Transverse colon (tissue), 4 donors: Measurements from ENCODE around the gene MAU2. TPM values are rescaled to one million over a fixed set of nuclear protein-coding genes. Genes with fewer than 3 reads are reported as not detected.
A peak's percentile ranks its signal among the peaks of the same experiment; 100 is the strongest.

Experiments
- DNase-seq: peaks from one replicate; pipeline ENCODE4 v3.0.0-alpha.2; 2019
- H3K27ac ChIP-seq, 4 donors: fragments of 200-600 bp; sonication (generic); 2 replicates each; pipeline ENCODE4 v1.5.1; 2016 to 2018; ENCODE audit warnings: inconsistent platforms in 4 of 4
- H3K27me3 ChIP-seq: fragments of 200-600 bp; sonication (generic); 2 replicates; pipeline ENCODE4 v1.5.1; 2017; ENCODE audit warnings: inconsistent platforms
- H3K36me3 ChIP-seq, 4 donors: fragments of 200-600 bp; sonication (generic); 2 replicates each; pipeline ENCODE4 v1.5.1; 2017 to 2019; ENCODE audit warnings: inconsistent platforms in 4 of 4
- H3K4me1 ChIP-seq, 4 donors: fragments of 200-600 bp; sonication (generic); 2 replicates each; pipeline ENCODE4 v1.5.1; 2017 to 2020; ENCODE audit warnings: inconsistent platforms in 4 of 4
- H3K4me3 ChIP-seq, 4 donors: fragments of 200-600 bp; sonication (generic); 1 replicate in 1 of 4; 2 replicates in 3 of 4; pipeline versions ENCODE4 v1.5.1 to v1.6.1; 2017 to 2019; ENCODE audit warnings: inconsistent platforms in 4 of 4
- H3K9me3 ChIP-seq, 2 donors: fragments of 200-600 bp; sonication (generic); 2 replicates each; pipeline ENCODE4 v1.5.1; 2017 to 2019; ENCODE audit warnings: inconsistent platforms in 2 of 2
- CTCF ChIP-seq, 5 experiments: fragments of 200-600 bp in 3 of 5; fragments of 450-650 bp in 2 of 5; sonication (generic) in 3 of 5; IDR thresholded peaks; 1 replicate in 2 of 5; 2 replicates in 3 of 5; pipeline ENCODE4 v1.5.1; 2016 to 2017; ENCODE audit warnings: antibody characterized with exemption in 5 of 5, inconsistent platforms in 3 of 5, mild to moderate bottlenecking in 2 of 5, moderate library complexity in 1 of 5
- EP300 ChIP-seq: sonication (generic); formaldehyde crosslinking; IDR thresholded peaks from one replicate; pipeline ENCODE4 v1.6.1; 2017; ENCODE audit warnings: antibody characterized with exemption, low read depth
- POLR2A ChIP-seq: fragments of 450-650 bp; IDR thresholded peaks from one replicate; pipeline ENCODE4 v1.6.1; 2016; ENCODE audit warnings: antibody characterized with exemption, mild to moderate bottlenecking, moderate library complexity
- POLR2AphosphoS5 ChIP-seq, 3 donors: sonication (generic); formaldehyde crosslinking; IDR thresholded peaks; one replicate each; pipeline ENCODE4 v1.6.1; 2016; ENCODE audit warnings: antibody characterized with exemption in 3 of 3
- WGBS, 2 donors: methylation state at CpG; one replicate each; pipeline ENCODE4 v1.1.5; 2018; ENCODE audit warnings: low coverage in 1 of 2; 5-methylcytosine and 5-hydroxymethylcytosine counted together
- in situ Hi-C, 4 donors: fragments of 200-750 bp; cut with MboI; loops; one replicate each; pipeline versions ENCODE4 v1.15.0 to v1.15.1; 2017; ENCODE audit warnings: low sequenced_read_pairs in 3 of 4, low pct_ligation_motif_present in 1 of 4, low pct_unique_long_range_greater_than_20kb in 1 of 4
- intact Hi-C: fragments of 100-400 bp; cut with DNase I; formaldehyde crosslinking; loops from one replicate; pipeline ENCODE4 v1.15.1; 2023; ENCODE audit warnings: low total_unique reads
- total RNA-seq, 4 donors: library from RNA; depleted of rRNA; stranded (reverse); fragments of >200 nt; gene quantifications; one replicate each; pipeline ENCODE4 v1.1.0, GENCODE V29; 2016

MAU2 gene
- total RNA-seq, 4 donors from 2014 or later: 59.1 to 214 (median 79.2) TPM

GRCh38 chr19:19306191-19306590 is 14.4 kb upstream of the MAU2 start:
- intact Hi-C loops (no loop called here), in situ Hi-C loops (no loop called here)
- peaks cover 0 to 52% (median 17%) of the 10 kb centered on the region in 4 donors for H3K36me3 ChIP-seq
- WGBS, 2 donors: 92% methylated on average over 9 of the region's 9 CpGs; no CpG with 5 or more reads in 1 of the 2 donors
- no peak overlapping the region for H3K27ac ChIP-seq
- TF ChIP-seq POLR2AphosphoS5 (IDR thresholded peaks at IDR 0.05): no peak
- H3K4me1 ChIP-seq: no peaks in the 10 kb centered on the region
- no peak overlapping the region for H3K4me3 ChIP-seq
- no peaks in the 10 kb centered on the region for H3K27me3 ChIP-seq
- no peak for DNase-seq
- no peaks in the 10 kb centered on the region for H3K9me3 ChIP-seq

- intact Hi-C loops: no loop called here
- WGBS, 2 donors: 60 to 92% methylated on average over 1 to 10 of the region's 10 CpGs
- H3K4me1 ChIP-seq: no peaks in the 10 kb centered on the region
- DNase-seq: no peak
- H3K36me3 ChIP-seq: peaks cover 0 to 47% (median 13%) of the 10 kb centered on the region in 4 donors
- H3K4me3 ChIP-seq: no peak overlapping the region
- no peak overlapping the region for H3K27ac ChIP-seq
- no peak for TF ChIP-seq EP300
- TF ChIP-seq POLR2A: no peak
- in situ Hi-C loops: no loop called here
- H3K27me3 ChIP-seq: no peaks in the 10 kb centered on the region
- no peaks in the 10 kb centered on the region for H3K9me3 ChIP-seq
These were observed 12.3 kb upstream of the MAU2 start for GRCh38 chr19:19308373-19308772.

GRCh38 chr19:19315444-19315843 is 5.2 kb upstream of the MAU2 start:
- intact Hi-C loops: no loop called here
- TF ChIP-seq POLR2A (no peak), EP300 (no peak), POLR2AphosphoS5 (IDR thresholded peaks at IDR 0.05) (no peak), CTCF (IDR thresholded peaks at IDR 0.05) (no peak)
- 87% methylated on average over 2 of the region's 2 CpGs; no CpG with 5 or more reads in 1 of the 2 donors for WGBS, 2 donors
- H3K4me3 ChIP-seq: no peak overlapping the region
- H3K36me3 ChIP-seq: peaks cover 0 to 17% (median 6%) of the 10 kb centered on the region in 4 donors
- no peaks in the 10 kb centered on the region for H3K27me3 ChIP-seq
- H3K27ac ChIP-seq: no peak overlapping the region
- H3K9me3 ChIP-seq: no peaks in the 10 kb centered on the region
- in situ Hi-C loops: no loop called here
- H3K4me1 ChIP-seq: peaks cover 7 to 17% (median 12%) of the 10 kb centered on the region in 4 donors
- no peak for DNase-seq

- 92% methylated on average over 1 of the region's 1 CpG; no CpG with 5 or more reads in 1 of the 2 donors for WGBS, 2 donors
- Histone ChIP-seq H3K4me3 (no peak overlapping the region), H3K9me3 (no peaks in the 10 kb centered on the region), H3K36me3 (peaks cover 0 to 17% (median 4%) of the 10 kb centered on the region in 4 donors), H3K4me1 (peaks cover 7 to 17% (median 12%) of the 10 kb centered on the region in 4 donors), H3K27ac (no peak overlapping the region), H3K27me3 (no peaks in the 10 kb centered on the region)
- in situ Hi-C loops (no loop called here), intact Hi-C loops (no loop called here)
- DNase-seq: no peak
- no peak for TF ChIP-seq POLR2A
- no peak for TF ChIP-seq EP300
- no peak for TF ChIP-seq CTCF (IDR thresholded peaks at IDR 0.05)
- no peak for TF ChIP-seq POLR2AphosphoS5 (IDR thresholded peaks at IDR 0.05)
These were observed 4.5 kb upstream of the MAU2 start for GRCh38 chr19:19316082-19316481.

- Histone ChIP-seq H3K4me1 (peaks cover 13 to 36% (median 23%) of the 10 kb centered on the region in 4 donors), H3K27ac (peak overlapping the region; percentile 89 to 94 (median 94)), H3K27me3 (no peaks in the 10 kb centered on the region), H3K4me3 (peak overlapping the region; percentile 96 to 98 (median 98)), H3K9me3 (no peaks in the 10 kb centered on the region), H3K36me3 (peaks cover 0 to 11% (median 2%) of the 10 kb centered on the region in 4 donors)
- WGBS, 2 donors: 0 to 5% methylated on average over 4 to 31 of the region's 32 CpGs
- in situ Hi-C loops: no loop called here
- peak; percentile 10 for DNase-seq
- TF ChIP-seq EP300 (no peak), POLR2AphosphoS5 (IDR thresholded peaks at IDR 0.05) (no peak), POLR2A (no peak), CTCF (IDR thresholded peaks at IDR 0.05) (no peak)
- intact Hi-C loops: loop anchor here (5.0 kb wide), 1 partner anchor 873 kb away; no protein-coding TSS in a partner anchor
These were observed 783 bp upstream of the MAU2 start for GRCh38 chr19:19319732-19320360.
